DND-41 (cell line): ENCODE measurements around the gene SLC10A7.

ENCODE experiments used
- ATAC-seq: fragments of 200-7000 bp; cut with Tn5 transposase; 3 replicates; pipeline ENCODE4 v1.9.1; 2021; ENCODE audit warnings: low read depth; ENCODE audit not compliant: insufficient read depth
- DNase-seq: peaks from one replicate; pipeline ENCODE4 v3.0.0-alpha.2; 2020
- H2AFZ ChIP-seq: 2 replicates; pipeline ENCODE4 v1.6.0; 2012; ENCODE audit warnings: low read depth, low read length
- H3K27ac ChIP-seq: 2 replicates; pipeline ENCODE4 v1.5.1; 2012; ENCODE audit warnings: low read length, inconsistent platforms
- H3K27me3 ChIP-seq: fragments of 200-600 bp; sonication (generic); 2 replicates; pipeline ENCODE4 v1.6.0; 2012; ENCODE audit warnings: low read length, mild to moderate bottlenecking, inconsistent platforms; ENCODE audit not compliant: insufficient read depth, poor library complexity
- H3K36me3 ChIP-seq: 2 replicates; pipeline ENCODE4 v1.5.1; 2012; ENCODE audit warnings: low read length, inconsistent platforms; ENCODE audit not compliant: insufficient read depth
- H3K4me1 ChIP-seq: 2 replicates; pipeline ENCODE4 v1.5.1; 2012; ENCODE audit warnings: mild to moderate bottlenecking, low read length; ENCODE audit not compliant: insufficient read depth
- H3K4me2 ChIP-seq: 2 replicates; pipeline ENCODE4 v1.6.0; 2012; ENCODE audit warnings: mild to moderate bottlenecking, moderate library complexity, low read length, inconsistent platforms; ENCODE audit not compliant: insufficient read depth
- H3K4me3 ChIP-seq, 2 experiments: fragments of 200-600 bp in 1 of 2; shearing (Covaris generic) in 1 of 2; 2 replicates each; pipeline ENCODE4 v1.5.1; 2012 to 2016; ENCODE audit warnings: inconsistent platforms in 2 of 2, low read length in 2 of 2, mild to moderate bottlenecking in 2 of 2, low read depth in 1 of 2, moderate library complexity in 1 of 2
- H3K79me2 ChIP-seq: 2 replicates; pipeline ENCODE4 v1.6.0; 2012; ENCODE audit warnings: low read length, inconsistent platforms; ENCODE audit not compliant: insufficient read depth
- H3K9ac ChIP-seq: 2 replicates; pipeline ENCODE4 v1.6.0; 2012; ENCODE audit warnings: low read depth, mild to moderate bottlenecking, inconsistent platforms, low read length, moderate library complexity
- H3K9me3 ChIP-seq: 2 replicates; pipeline ENCODE4 v1.5.1; 2012; ENCODE audit warnings: low read length, moderate library complexity, mild to moderate bottlenecking, inconsistent platforms; ENCODE audit not compliant: insufficient read depth, severe bottlenecking
- H4K20me1 ChIP-seq: 2 replicates; pipeline ENCODE4 v1.6.0; 2012; ENCODE audit warnings: low read length; ENCODE audit not compliant: insufficient read depth
- EZH2 ChIP-seq: IDR thresholded peaks from 3 replicates; pipeline ENCODE4 v1.6.1; 2012; ENCODE audit warnings: borderline replicate concordance, low read depth, mild to moderate bottlenecking, moderate library complexity, low read length, inconsistent platforms; ENCODE audit not compliant: severe bottlenecking
- TF ChIP-seq, protein P1 (sequence below): IDR thresholded peaks from 2 replicates; pipeline ENCODE4 v1.5.1; 2012; ENCODE audit warnings: borderline replicate concordance, low read length, moderate library complexity, mild to moderate bottlenecking; ENCODE audit not compliant: poor library complexity, severe bottlenecking; ENCODE audit errors: extremely low read depth

Gene SLC10A7

GRCh38 chr4:146346276-146346675 is 175.5 kb downstream of the SLC10A7 start:
- H3K9me3 ChIP-seq: no peaks in the 10 kb centered on the region
- no peak overlapping the region for H3K27ac ChIP-seq
- no peaks in the 10 kb centered on the region for H3K27me3 ChIP-seq
- no peaks in the 10 kb centered on the region for H3K79me2 ChIP-seq
- DNase-seq (no peak), ATAC-seq (no peak)
- no peak overlapping the region for H3K4me3 ChIP-seq
- no peak overlapping the region for H2AFZ ChIP-seq
- no peak overlapping the region for H3K4me2 ChIP-seq
- H3K4me1 ChIP-seq: no peaks in the 10 kb centered on the region
- TF ChIP-seq, protein P1, sequence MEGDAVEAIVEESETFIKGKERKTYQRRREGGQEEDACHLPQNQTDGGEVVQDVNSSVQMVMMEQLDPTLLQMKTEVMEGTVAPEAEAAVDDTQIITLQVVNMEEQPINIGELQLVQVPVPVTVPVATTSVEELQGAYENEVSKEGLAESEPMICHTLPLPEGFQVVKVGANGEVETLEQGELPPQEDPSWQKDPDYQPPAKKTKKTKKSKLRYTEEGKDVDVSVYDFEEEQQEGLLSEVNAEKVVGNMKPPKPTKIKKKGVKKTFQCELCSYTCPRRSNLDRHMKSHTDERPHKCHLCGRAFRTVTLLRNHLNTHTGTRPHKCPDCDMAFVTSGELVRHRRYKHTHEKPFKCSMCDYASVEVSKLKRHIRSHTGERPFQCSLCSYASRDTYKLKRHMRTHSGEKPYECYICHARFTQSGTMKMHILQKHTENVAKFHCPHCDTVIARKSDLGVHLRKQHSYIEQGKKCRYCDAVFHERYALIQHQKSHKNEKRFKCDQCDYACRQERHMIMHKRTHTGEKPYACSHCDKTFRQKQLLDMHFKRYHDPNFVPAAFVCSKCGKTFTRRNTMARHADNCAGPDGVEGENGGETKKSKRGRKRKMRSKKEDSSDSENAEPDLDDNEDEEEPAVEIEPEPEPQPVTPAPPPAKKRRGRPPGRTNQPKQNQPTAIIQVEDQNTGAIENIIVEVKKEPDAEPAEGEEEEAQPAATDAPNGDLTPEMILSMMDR: no peak
- TF ChIP-seq EZH2: no peak
- H3K9ac ChIP-seq: no peak overlapping the region
- H3K36me3 ChIP-seq: no peaks in the 10 kb centered on the region
- H4K20me1 ChIP-seq: peaks cover 11% of the 10 kb centered on the region; the same call in 1 of the 2 replicates

DNA sequence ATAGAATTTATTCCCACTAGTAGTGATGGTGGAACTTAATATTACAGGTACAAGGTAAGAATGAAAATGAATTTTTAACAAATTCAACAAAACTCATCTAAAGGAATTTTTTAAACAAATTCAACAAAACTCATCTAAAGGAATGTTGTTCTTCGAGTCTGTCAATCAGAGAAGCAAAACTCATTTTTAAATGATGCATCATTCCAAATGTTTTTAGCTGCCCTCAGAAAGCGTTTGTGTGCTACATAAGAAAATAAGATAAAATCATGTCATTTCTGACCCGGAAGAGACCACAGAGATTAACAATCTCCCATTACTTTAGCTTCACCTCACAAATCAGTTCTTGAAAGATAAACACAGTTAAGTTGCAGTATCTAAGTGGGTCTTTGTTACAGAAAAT is 178.0 kb downstream of the SLC10A7 start:
- no peak overlapping the region for H3K4me3 ChIP-seq
- ATAC-seq (no peak), DNase-seq (no peak)
- no peaks in the 10 kb centered on the region for H3K36me3 ChIP-seq
- no peaks in the 10 kb centered on the region for H3K9me3 ChIP-seq
- H4K20me1 ChIP-seq: peaks cover 11% of the 10 kb centered on the region; the same call in 1 of the 2 replicates
- no peaks in the 10 kb centered on the region for H3K79me2 ChIP-seq
- H3K27ac ChIP-seq: no peak overlapping the region
- H2AFZ ChIP-seq: no peak overlapping the region
- no peak overlapping the region for H3K9ac ChIP-seq
- no peaks in the 10 kb centered on the region for H3K27me3 ChIP-seq
- TF ChIP-seq, protein P1: no peak
- no peak for TF ChIP-seq EZH2
- no peak overlapping the region for H3K4me2 ChIP-seq
- no peaks in the 10 kb centered on the region for H3K4me1 ChIP-seq

- Histone ChIP-seq H3K4me2 (no peak overlapping the region), H3K36me3 (no peaks in the 10 kb centered on the region), H3K4me1 (no peaks in the 10 kb centered on the region), H3K27ac (no peak overlapping the region), H3K4me3 (no peak overlapping the region), H3K27me3 (no peaks in the 10 kb centered on the region), H3K9me3 (no peaks in the 10 kb centered on the region), H3K79me2 (no peaks in the 10 kb centered on the region), H4K20me1 (peaks cover 11% of the 10 kb centered on the region; the same call in 1 of the 2 replicates), H3K9ac (no peak overlapping the region), H2AFZ (no peak overlapping the region)
- DNase-seq (no peak), ATAC-seq (no peak)
- TF ChIP-seq, protein P1: no peak
- TF ChIP-seq EZH2: no peak
Measured at GRCh38 chr4:146343199-146343598, 178.5 kb downstream of the SLC10A7 start.
